Activated T-helper 9 cell treated with anti-CD3 and anti-CD28 coated beads, Interleukin-2, amount 50 U/mL, for 16 hours (primary cell): ENCODE data around the gene OAS2.
"Not testable (repeated sequence)": the region's sequence is repeated elsewhere in the genome, so short reads cannot be mapped to it uniquely, and the experiment has no call there.

Experiments used
- DNase-seq: peaks from one replicate; pipeline ENCODE4 v3.0.0-alpha.2; 2020; ENCODE audit warnings: low read depth

The OAS2 gene

DNA sequence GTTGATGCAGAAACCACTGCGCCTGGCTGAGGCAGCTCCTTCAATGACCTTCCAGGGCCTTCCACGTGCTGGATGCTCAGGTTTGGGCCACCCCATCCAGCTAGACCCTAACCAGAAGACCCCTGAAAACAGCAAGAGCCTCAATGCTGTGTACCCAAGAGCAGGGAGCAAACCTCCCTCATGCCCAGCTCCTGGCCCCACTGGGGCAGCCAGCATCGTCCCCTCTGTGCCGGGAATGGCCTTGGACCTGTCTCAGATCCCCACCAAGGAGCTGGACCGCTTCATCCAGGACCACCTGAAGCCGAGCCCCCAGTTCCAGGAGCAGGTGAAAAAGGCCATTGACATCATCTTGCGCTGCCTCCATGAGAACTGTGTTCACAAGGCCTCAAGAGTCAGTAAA, 29.5 kb upstream of the OAS2 start:
- DNase-seq: no peak

DNA sequence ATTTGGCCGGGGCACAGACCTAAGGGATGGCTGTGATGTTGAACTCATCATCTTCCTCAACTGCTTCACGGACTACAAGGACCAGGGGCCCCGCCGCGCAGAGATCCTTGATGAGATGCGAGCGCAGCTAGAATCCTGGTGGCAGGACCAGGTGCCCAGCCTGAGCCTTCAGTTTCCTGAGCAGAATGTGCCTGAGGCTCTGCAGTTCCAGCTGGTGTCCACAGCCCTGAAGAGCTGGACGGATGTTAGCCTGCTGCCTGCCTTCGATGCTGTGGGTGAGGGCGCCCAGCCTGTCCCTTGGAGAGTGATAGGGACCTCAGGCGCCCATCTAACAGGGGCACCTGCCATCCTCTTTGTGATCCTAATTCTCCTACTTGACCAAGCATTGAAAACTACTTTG, 27.6 kb upstream of the OAS2 start:
- DNase-seq: no peak

DNA sequence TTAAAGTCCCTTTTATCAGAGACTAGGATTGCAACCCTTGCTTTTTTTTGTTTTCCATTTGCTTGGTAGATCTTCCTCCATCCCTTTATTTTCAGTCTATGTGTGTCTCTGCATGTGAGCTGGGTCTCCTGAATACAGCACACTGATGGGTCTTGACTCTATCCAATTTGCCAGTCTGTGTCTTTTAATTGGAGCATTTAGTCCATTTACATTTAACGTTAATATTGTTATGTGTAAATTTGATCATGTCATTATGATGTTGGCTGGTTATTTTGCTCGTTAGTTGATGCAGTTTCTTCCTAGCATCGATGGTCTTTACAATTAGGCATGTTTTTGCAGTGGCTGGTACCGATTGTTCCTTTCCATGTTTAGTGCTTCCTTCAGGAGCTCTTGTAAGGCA, 21.2 kb upstream of the OAS2 start:
- DNase-seq: not testable (repeated sequence)

DNA sequence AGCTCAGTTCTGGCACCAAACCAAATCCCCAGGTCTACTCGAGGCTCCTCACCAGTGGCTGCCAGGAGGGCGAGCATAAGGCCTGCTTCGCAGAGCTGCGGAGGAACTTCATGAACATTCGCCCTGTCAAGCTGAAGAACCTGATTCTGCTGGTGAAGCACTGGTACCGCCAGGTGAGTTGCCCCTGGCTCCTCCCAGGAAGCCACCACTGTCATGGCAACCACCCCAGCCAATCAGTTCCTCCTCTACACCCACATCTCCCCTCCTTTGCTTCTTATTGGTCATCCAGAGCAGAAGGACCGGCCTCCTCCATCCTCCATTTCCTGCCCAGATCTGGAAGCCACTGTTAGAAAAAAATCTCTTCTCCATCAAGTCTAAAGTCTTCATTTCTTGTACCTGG, 17.2 kb upstream of the OAS2 start:
- no peak for DNase-seq

DNA sequence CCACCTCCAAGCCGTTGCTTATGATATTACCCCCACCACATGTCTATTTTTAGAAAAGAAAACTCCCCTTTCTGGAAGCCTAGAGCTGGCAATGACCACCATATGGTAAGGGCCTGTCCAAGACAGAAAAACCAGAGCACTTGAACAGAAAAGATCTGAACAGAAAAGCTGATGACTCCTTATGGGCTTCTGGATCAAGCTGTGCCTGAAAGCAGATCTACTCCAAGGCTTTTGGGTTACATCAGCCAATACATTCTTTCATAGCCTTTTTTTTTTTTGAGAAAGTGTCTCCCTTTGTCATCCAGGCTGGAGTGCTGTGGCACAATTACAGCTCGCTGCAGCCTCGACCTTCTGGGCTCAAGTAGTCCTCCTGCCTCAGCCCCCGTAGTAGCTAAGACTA, 16.8 kb upstream of the OAS2 start:
- no peak for DNase-seq

DNA sequence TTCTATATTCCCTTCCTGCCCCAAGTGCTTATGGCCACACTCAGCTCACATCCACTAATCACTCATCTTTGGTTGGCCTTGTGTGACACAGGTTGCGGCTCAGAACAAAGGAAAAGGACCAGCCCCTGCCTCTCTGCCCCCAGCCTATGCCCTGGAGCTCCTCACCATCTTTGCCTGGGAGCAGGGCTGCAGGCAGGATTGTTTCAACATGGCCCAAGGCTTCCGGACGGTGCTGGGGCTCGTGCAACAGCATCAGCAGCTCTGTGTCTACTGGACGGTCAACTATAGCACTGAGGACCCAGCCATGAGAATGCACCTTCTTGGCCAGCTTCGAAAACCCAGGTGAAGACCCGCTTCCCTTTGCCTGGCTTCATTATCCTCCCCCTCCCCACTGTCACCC, 15.8 kb upstream of the OAS2 start:
- no peak for DNase-seq

DNA sequence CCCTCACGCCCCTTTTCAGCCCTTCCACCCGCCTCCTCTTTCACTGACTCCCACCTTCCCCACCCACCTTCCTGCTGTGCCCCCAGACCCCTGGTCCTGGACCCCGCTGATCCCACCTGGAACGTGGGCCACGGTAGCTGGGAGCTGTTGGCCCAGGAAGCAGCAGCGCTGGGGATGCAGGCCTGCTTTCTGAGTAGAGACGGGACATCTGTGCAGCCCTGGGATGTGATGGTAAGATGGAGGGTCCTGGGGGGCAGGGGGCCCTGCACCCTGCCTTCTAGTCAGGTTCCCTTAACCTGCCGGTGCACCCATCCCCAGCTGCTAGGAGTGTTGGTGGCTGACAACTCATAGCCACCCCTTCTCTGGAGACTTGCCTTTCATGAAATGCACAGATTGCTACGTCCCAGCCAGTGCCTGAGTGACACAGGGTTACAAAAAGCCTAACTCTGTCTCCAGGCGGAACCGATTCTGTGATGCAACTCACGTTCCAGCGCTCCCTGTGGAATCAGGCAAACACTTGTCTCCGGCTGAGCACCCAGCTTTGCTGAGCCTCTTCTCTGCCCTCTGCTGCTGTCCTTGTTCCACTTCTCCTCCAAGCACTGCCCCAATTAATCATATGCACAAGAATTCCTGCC, 15.0 kb upstream of the OAS2 start:
- no peak for DNase-seq

DNA sequence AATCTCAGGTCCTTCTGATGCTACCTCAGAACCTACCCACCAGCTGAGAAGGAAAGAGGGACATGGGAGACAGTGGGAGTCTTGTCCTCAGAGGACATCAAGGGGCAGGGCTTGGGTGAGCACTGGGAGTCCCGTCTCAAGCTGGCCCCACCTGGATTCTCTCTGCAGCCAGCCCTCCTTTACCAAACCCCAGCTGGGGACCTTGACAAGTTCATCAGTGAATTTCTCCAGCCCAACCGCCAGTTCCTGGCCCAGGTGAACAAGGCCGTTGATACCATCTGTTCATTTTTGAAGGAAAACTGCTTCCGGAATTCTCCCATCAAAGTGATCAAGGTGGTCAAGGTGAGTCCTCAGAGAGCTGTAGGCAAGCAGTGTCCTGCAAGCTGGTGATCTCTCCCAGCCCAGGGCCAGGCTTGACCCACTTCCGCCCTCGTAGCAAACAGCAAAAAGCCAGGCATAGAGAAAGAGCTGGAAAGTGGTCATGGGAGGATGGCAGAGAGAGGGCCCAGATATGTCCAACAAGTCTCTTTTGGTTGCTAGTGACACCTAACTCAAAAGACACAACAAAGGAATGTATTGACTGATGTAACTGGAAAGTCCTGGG, 14.2 kb upstream of the OAS2 start:
- DNase-seq: no peak

DNA sequence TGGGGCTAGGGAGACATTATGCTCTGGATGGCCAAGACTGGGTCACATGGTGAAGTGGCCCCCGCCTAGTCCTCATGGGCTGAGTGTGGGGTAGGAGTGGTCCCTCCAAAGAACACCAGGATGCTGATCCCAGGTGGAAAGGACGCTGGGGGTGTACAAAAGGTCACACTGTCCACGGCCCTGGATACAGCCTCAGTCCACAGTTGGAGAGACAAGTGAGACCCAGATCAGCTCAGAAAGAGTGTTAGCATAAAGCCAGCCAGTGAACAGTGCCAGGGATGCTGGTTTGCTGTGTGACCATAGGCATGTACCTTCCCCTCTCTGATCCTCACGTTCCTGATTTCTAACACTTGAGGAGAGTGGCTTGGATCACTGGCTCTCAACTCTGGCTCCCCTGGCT, 13.4 kb upstream of the OAS2 start:
- DNase-seq: no peak

DNA sequence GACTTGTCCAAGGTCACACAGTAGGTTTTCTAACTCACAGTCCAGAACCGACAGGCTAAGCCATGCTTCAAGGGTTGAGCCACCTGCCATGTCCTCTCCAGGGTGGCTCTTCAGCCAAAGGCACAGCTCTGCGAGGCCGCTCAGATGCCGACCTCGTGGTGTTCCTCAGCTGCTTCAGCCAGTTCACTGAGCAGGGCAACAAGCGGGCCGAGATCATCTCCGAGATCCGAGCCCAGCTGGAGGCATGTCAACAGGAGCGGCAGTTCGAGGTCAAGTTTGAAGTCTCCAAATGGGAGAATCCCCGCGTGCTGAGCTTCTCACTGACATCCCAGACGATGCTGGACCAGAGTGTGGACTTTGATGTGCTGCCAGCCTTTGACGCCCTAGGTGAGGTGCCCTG, 12.7 kb upstream of the OAS2 start:
- no peak for DNase-seq

DNA sequence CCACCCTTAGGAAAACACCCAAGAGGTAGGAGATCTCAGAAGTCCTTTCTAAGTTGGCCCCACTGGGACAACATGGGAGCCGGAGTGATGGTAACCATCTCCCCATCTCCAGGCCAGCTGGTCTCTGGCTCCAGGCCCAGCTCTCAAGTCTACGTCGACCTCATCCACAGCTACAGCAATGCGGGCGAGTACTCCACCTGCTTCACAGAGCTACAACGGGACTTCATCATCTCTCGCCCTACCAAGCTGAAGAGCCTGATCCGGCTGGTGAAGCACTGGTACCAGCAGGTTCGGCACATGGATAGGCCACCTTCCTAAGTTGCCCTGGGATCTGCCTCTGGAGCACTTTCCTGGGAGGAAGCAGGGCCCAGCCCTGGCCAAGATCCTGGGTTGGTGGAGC, 11.0 kb upstream of the OAS2 start:
- DNase-seq: no peak

DNA sequence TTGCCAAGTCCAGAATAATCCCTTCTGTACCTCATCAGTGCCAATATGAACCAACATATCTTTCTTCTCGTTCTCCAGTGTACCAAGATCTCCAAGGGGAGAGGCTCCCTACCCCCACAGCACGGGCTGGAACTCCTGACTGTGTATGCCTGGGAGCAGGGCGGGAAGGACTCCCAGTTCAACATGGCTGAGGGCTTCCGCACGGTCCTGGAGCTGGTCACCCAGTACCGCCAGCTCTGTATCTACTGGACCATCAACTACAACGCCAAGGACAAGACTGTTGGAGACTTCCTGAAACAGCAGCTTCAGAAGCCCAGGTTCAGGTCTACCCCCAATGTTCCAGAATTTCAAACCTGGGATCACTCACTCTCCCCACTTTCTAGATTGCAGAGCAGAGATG, 10.5 kb upstream of the OAS2 start:
- no peak for DNase-seq

DNA sequence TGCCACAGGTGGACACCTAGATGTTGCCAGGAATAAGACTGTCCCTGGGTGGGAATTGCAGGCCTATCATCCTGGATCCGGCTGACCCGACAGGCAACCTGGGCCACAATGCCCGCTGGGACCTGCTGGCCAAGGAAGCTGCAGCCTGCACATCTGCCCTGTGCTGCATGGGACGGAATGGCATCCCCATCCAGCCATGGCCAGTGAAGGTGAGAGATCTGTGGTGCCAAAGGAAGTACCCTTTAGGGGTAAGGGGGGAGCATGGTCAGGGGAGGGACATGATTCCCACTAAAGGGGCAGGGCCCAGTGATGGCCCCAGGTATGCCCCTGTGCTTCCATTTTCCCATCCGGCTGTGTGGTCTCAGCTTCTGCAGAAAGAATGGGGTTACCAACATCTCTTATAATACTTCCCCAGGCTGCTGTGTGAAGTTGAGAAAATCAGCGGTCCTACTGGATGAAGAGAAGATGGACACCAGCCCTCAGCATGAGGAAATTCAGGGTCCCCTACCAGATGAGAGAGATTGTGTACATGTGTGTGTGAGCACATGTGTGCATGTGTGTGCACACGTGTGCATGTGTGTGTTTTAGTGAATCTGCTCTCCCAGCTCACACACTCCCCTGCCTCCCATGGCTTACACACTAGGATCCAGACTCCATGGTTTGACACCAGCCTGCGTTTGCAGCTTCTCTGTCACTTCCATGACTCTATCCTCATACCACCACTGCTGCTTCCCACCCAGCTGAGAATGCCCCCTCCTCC, 8.6 kb upstream of the OAS2 start:
- no peak for DNase-seq

DNA sequence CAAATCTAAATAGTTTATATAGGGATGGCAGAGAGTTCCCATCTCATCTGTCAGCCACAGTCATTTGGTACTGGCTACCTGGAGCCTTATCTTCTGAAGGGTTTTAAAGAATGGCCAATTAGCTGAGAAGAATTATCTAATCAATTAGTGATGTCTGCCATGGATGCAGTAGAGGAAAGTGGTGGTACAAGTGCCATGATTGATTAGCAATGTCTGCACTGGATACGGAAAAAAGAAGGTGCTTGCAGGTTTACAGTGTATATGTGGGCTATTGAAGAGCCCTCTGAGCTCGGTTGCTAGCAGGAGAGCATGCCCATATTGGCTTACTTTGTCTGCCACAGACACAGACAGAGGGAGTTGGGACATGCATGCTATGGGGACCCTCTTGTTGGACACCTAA, 7.9 kb upstream of the OAS2 start:
- DNase-seq: no peak

DNA sequence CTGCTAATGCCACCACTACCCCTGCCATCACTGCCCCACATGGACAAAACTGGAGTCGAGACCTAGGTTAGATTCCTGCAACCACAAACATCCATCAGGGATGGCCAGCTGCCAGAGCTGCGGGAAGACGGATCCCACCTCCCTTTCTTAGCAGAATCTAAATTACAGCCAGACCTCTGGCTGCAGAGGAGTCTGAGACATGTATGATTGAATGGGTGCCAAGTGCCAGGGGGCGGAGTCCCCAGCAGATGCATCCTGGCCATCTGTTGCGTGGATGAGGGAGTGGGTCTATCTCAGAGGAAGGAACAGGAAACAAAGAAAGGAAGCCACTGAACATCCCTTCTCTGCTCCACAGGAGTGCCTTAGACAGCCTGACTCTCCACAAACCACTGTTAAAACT, 7.1 kb upstream of the OAS2 start:
- no peak for DNase-seq

DNA sequence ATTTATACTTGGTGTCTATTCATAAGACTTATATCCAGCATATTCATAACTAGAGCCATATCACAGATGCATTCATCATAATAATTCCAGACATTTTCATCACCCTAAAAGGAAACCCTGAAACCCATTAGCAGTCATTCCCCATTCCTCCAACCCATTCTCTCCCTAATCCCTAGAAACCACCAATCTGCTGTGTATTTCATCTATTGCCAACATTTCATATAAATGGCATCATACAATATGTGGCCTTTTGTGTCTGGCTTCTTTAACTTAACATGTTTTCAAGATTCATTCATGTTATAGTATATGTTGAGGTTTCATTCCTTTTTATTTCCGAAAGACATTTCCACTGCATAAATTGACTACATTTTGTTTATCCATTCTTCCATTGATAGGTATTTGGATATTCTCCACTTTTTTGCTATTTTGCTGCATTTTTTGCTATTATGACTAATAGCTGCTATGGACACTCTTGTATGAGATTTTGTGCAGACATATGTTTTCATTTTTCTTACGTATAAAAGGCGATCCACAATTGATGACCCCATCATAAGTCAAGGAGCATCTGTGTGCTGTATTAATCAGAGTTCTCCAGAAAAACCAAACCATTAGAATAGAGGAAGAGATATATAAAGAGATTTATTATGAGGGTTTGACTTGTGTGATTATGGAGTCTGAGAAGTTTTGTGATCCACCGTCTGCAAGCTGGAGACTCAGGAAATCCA, 5.1 kb upstream of the OAS2 start:
- DNase-seq: no peak

DNA sequence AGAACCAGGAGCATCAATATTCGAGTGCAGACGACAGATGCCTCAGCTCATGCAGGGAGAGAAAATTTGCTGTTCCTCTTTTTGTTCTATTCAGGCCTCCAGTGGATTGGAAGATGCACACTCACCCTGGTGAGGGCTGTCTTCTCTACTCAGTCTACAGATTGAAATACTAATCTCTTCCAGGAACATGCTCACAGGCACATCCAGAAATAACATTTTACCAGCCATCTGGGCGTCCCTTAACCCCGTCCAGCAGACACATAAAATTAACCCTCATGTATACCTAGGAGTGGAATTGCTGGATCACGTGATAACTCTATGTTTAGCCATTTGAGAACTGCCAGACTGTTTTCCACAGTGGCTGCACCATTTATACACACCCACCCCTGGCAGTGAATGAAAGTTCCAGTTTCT, 4.5 kb upstream of the OAS2 start:
- no peak for DNase-seq

DNA sequence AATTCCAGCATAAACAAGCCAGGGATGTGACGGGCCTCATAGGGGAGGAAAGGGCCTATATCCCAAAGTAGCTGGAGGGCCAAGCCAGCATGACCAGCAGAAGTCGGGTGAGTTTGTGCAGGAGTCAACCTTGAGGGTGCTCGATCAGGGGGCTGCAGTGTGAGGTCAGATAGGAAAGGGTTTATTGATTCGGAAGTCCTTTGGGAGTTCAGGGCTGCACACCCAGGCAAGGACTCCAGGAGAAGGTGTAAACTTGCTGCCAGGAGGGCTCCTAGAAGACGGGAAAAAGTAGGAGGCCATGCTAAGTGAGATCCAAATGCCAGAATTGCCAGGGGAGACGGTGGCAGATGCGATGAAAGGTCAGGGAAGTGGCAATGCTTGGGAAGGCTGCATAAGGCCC, 3.4 kb upstream of the OAS2 start:
- no peak for DNase-seq

DNA sequence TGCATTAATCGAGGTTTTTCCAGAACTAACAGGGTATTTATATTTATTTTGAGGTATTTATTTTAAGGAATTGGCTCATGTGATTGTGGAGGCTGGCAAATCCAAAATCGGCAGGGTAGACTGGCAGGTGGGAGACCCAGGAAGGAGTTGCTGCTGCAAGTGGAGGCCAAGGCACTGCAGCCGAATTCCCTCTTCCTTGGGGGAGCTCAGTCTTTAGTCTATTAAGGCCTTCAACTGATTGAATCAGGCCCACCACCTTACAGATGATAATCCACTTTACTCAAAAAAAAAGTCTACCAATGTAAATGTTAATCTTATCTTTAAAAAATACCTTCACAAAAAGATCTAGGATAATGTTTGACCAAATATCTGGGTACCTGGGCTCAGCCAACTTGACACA, 1.2 kb upstream of the OAS2 start:
- DNase-seq: no peak

DNA sequence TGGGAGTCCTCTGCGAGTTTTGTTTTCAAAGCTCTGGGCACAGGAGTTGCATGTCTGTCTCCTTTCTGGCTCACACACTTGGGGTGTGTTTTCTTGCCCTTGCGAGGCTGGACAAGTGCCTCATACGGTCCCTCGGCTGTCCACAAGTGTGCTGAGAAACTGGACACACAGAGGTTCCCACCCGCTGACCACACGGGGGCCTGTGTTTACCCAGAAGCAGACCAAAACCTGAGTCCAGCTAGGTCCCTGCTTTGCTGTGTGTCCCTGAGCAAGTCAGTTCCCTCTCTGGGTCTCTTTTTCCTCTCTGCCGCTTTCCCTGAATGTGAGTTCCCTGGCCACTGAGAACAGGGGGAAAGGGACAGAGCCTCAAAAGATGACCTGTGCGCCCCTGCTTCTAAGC, 678 bp upstream of the OAS2 start:
- no peak for DNase-seq

DNA sequence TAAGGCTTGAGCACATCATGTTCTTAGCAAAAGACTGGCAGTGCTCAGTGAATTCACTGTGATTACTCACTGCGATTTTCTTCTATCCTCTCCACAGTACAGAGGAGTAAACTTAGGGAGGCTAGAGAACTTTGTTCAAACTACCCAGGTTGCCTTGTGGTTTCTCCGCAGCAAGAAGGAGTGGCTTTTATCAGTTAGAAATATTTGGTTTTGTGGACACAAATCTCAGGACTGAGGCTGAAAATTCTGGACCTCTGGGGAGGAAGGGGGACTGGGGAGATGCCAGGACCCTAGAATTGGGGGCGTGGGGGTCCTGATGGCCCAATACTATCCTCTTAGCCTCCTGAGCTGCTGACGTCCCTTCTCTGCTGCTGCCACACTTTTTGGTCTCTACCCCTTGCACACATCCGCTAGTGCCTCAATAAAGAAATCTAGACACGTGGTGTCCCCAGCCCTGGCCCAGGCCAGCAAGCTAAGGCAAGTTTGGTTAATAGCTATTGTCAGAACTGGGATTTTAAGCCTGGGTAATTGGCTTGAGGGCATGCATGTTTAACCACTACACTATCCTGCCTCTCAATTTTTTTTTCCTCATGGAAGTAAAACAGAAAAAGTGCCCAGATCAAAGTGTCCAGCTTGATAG, 842 bp downstream of the OAS2 start:
- DNase-seq: peak; percentile 6

DNA sequence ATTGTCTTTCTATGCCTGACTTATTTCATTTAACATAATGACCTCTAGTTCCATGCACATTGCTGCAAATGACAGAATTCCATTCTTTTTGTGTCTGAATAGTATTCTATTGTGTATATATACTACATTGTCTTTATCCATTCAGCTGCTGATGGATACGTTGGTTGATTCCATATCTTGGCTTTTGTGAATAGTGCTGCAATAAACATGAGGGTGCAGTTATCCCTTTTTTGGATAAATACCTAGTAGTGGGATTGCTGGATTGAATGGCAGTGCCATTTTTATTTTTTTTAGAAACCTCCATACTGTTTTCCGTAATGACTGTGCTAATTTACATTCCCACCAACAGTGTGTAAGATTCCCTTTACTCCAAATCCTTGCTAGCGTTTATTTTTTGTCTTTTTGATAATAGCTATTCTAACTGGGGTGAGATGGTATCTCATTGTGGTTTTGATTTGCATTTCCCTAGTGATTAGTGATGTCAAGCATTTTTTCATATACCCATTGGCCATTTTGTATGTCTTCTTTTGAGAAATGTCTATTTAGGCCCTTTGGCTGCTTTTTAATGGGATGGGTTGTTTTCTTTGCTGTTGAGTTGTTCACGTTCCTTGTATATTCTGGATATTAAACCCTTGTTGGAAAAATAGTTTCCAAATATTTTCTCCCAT, 2.3 kb downstream of the OAS2 start:
- no peak for DNase-seq
